Activated T-helper 2 cell treated with anti-CD3 and anti-CD28 coated beads, Interferon-gamma antibody, Interleukin-2, Interleukin-4, amounts not matched to agents 10 μg/mL and 5 μg/mL and 100 μg/mL, durations not matched to agents 14 hours and 24 hours and 36 hours (primary cell): ENCODE results near the gene MAX. TPM values are rescaled to one million over a fixed set of nuclear protein-coding genes. Genes with fewer than 3 reads are reported as not detected.

ENCODE experiments used
- DNase-seq: peaks from one replicate; pipeline ENCODE4 v3.0.0; 2021; ENCODE audit warnings: low spot score
- H3K27ac Mint-ChIP-seq: one replicate; pipeline ENCODE4 v1.8.0; 2021; ENCODE audit warnings: mixed read lengths
- H3K27me3 Mint-ChIP-seq: one replicate; pipeline ENCODE4 v1.8.0; 2021; ENCODE audit warnings: low read depth, mixed read lengths
- H3K36me3 Mint-ChIP-seq: one replicate; pipeline ENCODE4 v1.8.0; 2021; ENCODE audit warnings: low read depth, mixed read lengths
- H3K4me1 Mint-ChIP-seq: one replicate; pipeline ENCODE4 v1.8.0; 2021; ENCODE audit warnings: low read depth, mixed read lengths
- H3K4me3 Mint-ChIP-seq: one replicate; pipeline ENCODE4 v1.8.0; 2021; ENCODE audit warnings: low read depth, mild to moderate bottlenecking, moderate library complexity, mixed read lengths
- H3K9me3 Mint-ChIP-seq: one replicate; pipeline ENCODE4 v1.8.0; 2021; ENCODE audit warnings: mixed read lengths
- intact Hi-C: fragments of 100-400 bp; cut with micrococcal nuclease; formaldehyde crosslinking; loops from one replicate; pipeline ENCODE4 v1.15.1; 2023
- total RNA-seq: library from RNA; stranded (reverse); gene quantifications from 2 replicates; pipeline ENCODE4 v1.2.3, GENCODE V29; 2022

Gene MAX
- total RNA-seq, 1 donor from 2014 or later, result 115 TPM

GRCh38 chr14:65053466-65053865 lies 48.9 kb downstream of the MAX start:
- Mint-ChIP-seq H3K9me3 (no peaks in the 10 kb centered on the region), H3K4me1 (peaks cover 4% of the 10 kb centered on the region), H3K27ac (no peak overlapping the region), H3K4me3 (no peak overlapping the region), H3K27me3 (no peaks in the 10 kb centered on the region), H3K36me3 (peaks cover 20% of the 10 kb centered on the region)
- intact Hi-C loops, result no loop called here
- DNase-seq, result no peak

- no peaks in the 10 kb centered on the region for H3K9me3 Mint-ChIP-seq
- peaks cover 2% of the 10 kb centered on the region for H3K4me1 Mint-ChIP-seq
- no peak overlapping the region for H3K4me3 Mint-ChIP-seq
- DNase-seq, result no peak
- intact Hi-C loops, result no loop called here
- peaks cover 14% of the 10 kb centered on the region for H3K36me3 Mint-ChIP-seq
- H3K27ac Mint-ChIP-seq, result no peak overlapping the region
- H3K27me3 Mint-ChIP-seq, result no peaks in the 10 kb centered on the region
These were observed 49.5 kb downstream of the MAX start for GRCh38 chr14:65052832-65053231.

GRCh38 chr14:65045709-65046108 lies 56.6 kb downstream of the MAX start:
- H3K9me3 Mint-ChIP-seq, result no peaks in the 10 kb centered on the region
- no peak overlapping the region for H3K27ac Mint-ChIP-seq
- H3K4me3 Mint-ChIP-seq, result no peak overlapping the region
- peaks cover 45% of the 10 kb centered on the region for H3K36me3 Mint-ChIP-seq
- H3K4me1 Mint-ChIP-seq, result peaks cover 13% of the 10 kb centered on the region
- DNase-seq, result no peak
- H3K27me3 Mint-ChIP-seq, result no peaks in the 10 kb centered on the region
- intact Hi-C loops, result no loop called here

GRCh38 chr14:65045006-65045405 lies 57.3 kb downstream of the MAX start:
- DNase-seq, result no peak
- intact Hi-C loops, result no loop called here
- H3K9me3 Mint-ChIP-seq, result no peaks in the 10 kb centered on the region
- no peaks in the 10 kb centered on the region for H3K27me3 Mint-ChIP-seq
- peaks cover 13% of the 10 kb centered on the region for H3K4me1 Mint-ChIP-seq
- no peak overlapping the region for H3K27ac Mint-ChIP-seq
- H3K4me3 Mint-ChIP-seq, result no peak overlapping the region
- H3K36me3 Mint-ChIP-seq, result peaks cover 46% of the 10 kb centered on the region

- Mint-ChIP-seq H3K9me3 (no peaks in the 10 kb centered on the region), H3K27ac (no peak overlapping the region), H3K27me3 (no peaks in the 10 kb centered on the region), H3K4me3 (no peak overlapping the region), H3K36me3 (peaks cover 46% of the 10 kb centered on the region), H3K4me1 (peaks cover 13% of the 10 kb centered on the region)
- intact Hi-C loops, result no loop called here
- DNase-seq, result no peak
These were observed 57.7 kb downstream of the MAX start for GRCh38 chr14:65044596-65044959.

GRCh38 chr14:65043893-65044595 lies 58.3 kb downstream of the MAX start:
- Mint-ChIP-seq H3K4me1 (peaks cover 13% of the 10 kb centered on the region), H3K36me3 (peaks cover 46% of the 10 kb centered on the region), H3K27me3 (no peaks in the 10 kb centered on the region), H3K9me3 (no peaks in the 10 kb centered on the region), H3K4me3 (no peak overlapping the region), H3K27ac (no peak overlapping the region)
- no peak for DNase-seq
- intact Hi-C loops, result no loop called here

- H3K36me3 Mint-ChIP-seq, result peaks cover 46% of the 10 kb centered on the region
These were observed 59.5 kb downstream of the MAX start for GRCh38 chr14:65042731-65043372.

GRCh38 chr14:65042296-65042695 lies 60.0 kb downstream of the MAX start:
- Mint-ChIP-seq H3K36me3 (peaks cover 41% of the 10 kb centered on the region), H3K9me3 (no peaks in the 10 kb centered on the region)

More at GRCh38 chr14:65042731-65043372, 59.5 kb downstream of the MAX start:
- intact Hi-C loops, result no loop called here
- Mint-ChIP-seq H3K9me3 (no peaks in the 10 kb centered on the region), H3K4me3 (no peak overlapping the region), H3K27me3 (no peaks in the 10 kb centered on the region), H3K27ac (no peak overlapping the region), H3K4me1 (peaks cover 13% of the 10 kb centered on the region)
- DNase-seq, result no peak

GRCh38 chr14:65041434-65041915 lies 60.8 kb downstream of the MAX start:
- DNase-seq, result no peak
- H3K4me3 Mint-ChIP-seq, result no peak overlapping the region
- no peaks in the 10 kb centered on the region for H3K27me3 Mint-ChIP-seq
- H3K4me1 Mint-ChIP-seq, result peaks cover 6% of the 10 kb centered on the region
- H3K9me3 Mint-ChIP-seq, result no peaks in the 10 kb centered on the region
- intact Hi-C loops, result no loop called here
- H3K27ac Mint-ChIP-seq, result no peak overlapping the region
- H3K36me3 Mint-ChIP-seq, result peaks cover 35% of the 10 kb centered on the region

More at GRCh38 chr14:65042296-65042695, 60.0 kb downstream of the MAX start:
- H3K4me3 Mint-ChIP-seq, result no peak overlapping the region
- DNase-seq, result no peak
- no peaks in the 10 kb centered on the region for H3K27me3 Mint-ChIP-seq
- intact Hi-C loops, result no loop called here
- H3K27ac Mint-ChIP-seq, result no peak overlapping the region
- peaks cover 8% of the 10 kb centered on the region for H3K4me1 Mint-ChIP-seq

GRCh38 chr14:65040666-65041433 lies 61.5 kb downstream of the MAX start:
- H3K4me1 Mint-ChIP-seq, result peaks cover 6% of the 10 kb centered on the region
- peaks cover 33% of the 10 kb centered on the region for H3K36me3 Mint-ChIP-seq
- no peak overlapping the region for H3K4me3 Mint-ChIP-seq
- H3K9me3 Mint-ChIP-seq, result no peaks in the 10 kb centered on the region
- DNase-seq, result no peak
- no peak overlapping the region for H3K27ac Mint-ChIP-seq
- intact Hi-C loops, result no loop called here
- H3K27me3 Mint-ChIP-seq, result no peaks in the 10 kb centered on the region

GRCh38 chr14:65038966-65039365 lies 63.4 kb downstream of the MAX start:
- H3K4me3 Mint-ChIP-seq, result no peak overlapping the region
- H3K27ac Mint-ChIP-seq, result no peak overlapping the region
- DNase-seq, result no peak
- H3K36me3 Mint-ChIP-seq, result peaks cover 30% of the 10 kb centered on the region
- no peaks in the 10 kb centered on the region for H3K27me3 Mint-ChIP-seq
- intact Hi-C loops, result no loop called here
- no peaks in the 10 kb centered on the region for H3K9me3 Mint-ChIP-seq
- H3K4me1 Mint-ChIP-seq, result no peaks in the 10 kb centered on the region

- Mint-ChIP-seq H3K4me1 (no peaks in the 10 kb centered on the region), H3K27me3 (no peaks in the 10 kb centered on the region), H3K9me3 (no peaks in the 10 kb centered on the region), H3K4me3 (no peak overlapping the region), H3K27ac (no peak overlapping the region), H3K36me3 (peaks cover 32% of the 10 kb centered on the region)
- intact Hi-C loops, result no loop called here
- DNase-seq, result no peak
These were observed 67.3 kb downstream of the MAX start for GRCh38 chr14:65035049-65035448.

- intact Hi-C loops, result no loop called here
- Mint-ChIP-seq H3K36me3 (peaks cover 40% of the 10 kb centered on the region), H3K4me1 (no peaks in the 10 kb centered on the region), H3K9me3 (no peaks in the 10 kb centered on the region), H3K27ac (no peak overlapping the region), H3K27me3 (no peaks in the 10 kb centered on the region), H3K4me3 (no peak overlapping the region)
- DNase-seq, result no peak
These were observed 68.3 kb downstream of the MAX start for GRCh38 chr14:65034021-65034420.
